SK-N-SH (cell line): Measurements from ENCODE around the gene CHD5.

Source experiments
- EP300 ChIP-seq, 2 experiments: IDR thresholded peaks; 2 replicates each; pipeline versions ENCODE4 v1.4.0 to v1.6.1; 2012; ENCODE audit warnings: borderline replicate concordance in 1 of 2, low read depth in 1 of 2, low read length in 1 of 2
- POLR2AphosphoS5 ChIP-seq: IDR thresholded peaks from 2 replicates; pipeline ENCODE4 v1.6.1; 2012; ENCODE audit warnings: low read depth, low read length
- RCOR1 ChIP-seq: fragments of 150-350 bp; IDR thresholded peaks from 2 replicates; pipeline ENCODE4 v1.6.1; 2017; ENCODE audit warnings: antibody characterized with exemption, low read length
- RFX5 ChIP-seq: IDR thresholded peaks from 2 replicates; pipeline ENCODE4 v1.6.1; 2012; ENCODE audit warnings: mild to moderate bottlenecking, improper control_type of control experiment, low read length
- SMC3 ChIP-seq: IDR thresholded peaks from 2 replicates; pipeline ENCODE4 v1.6.1; 2012; ENCODE audit warnings: low read depth, low read length, improper control_type of control experiment
- YY1 ChIP-seq: IDR thresholded peaks from 2 replicates; pipeline ENCODE4 v1.4.0; 2012; ENCODE audit warnings: low read depth, mild to moderate bottlenecking
- TF ChIP-seq, protein P1 (sequence below): fragments of 200-600 bp; sonication (generic); IDR thresholded peaks from 2 replicates; pipeline ENCODE4 v1.6.1; 2017; ENCODE audit warnings: antibody characterized with exemption, mild to moderate bottlenecking, moderate library complexity
- TF ChIP-seq, protein P2 (sequence below): IDR thresholded peaks from 2 replicates; pipeline ENCODE4 v1.6.1; 2012; ENCODE audit warnings: mild to moderate bottlenecking, low read depth, low read length, moderate library complexity
- TF ChIP-seq, protein P3 (sequence below): fragments of 150-350 bp; IDR thresholded peaks from 2 replicates; pipeline ENCODE4 v1.6.1; 2017; ENCODE audit warnings: antibody characterized with exemption, low read length, low read depth, borderline replicate concordance

DNA sequence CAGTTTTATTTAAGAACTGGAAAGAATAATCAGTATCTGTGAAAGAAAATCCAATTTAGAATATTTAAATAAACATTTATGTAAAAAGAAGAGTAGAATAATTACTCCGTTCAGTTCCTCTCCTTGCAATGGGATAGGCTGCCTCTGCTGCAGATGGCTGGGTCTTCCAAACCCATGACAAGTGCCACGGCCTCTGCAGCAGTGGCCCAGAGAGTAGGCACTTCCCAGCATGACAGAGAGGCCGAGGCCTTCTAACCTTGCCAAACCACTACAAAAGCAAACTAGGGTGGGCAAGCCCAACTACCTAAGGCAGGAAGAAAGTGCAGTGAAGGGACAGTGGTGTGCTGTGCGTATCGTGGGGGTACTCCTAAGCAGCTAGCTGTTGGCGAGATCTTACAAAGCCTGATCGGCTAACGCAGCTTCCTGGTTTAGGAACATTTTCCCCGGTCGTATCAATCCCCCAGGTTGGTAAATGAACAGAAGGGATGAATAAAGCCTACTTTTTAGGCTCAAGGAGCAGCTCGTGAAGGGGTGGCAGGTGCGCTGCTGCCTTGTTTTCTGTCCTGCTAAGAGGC lies 41.2 kb upstream of the CHD5 start:
- no peak for TF ChIP-seq RCOR1
- TF ChIP-seq, protein P1, sequence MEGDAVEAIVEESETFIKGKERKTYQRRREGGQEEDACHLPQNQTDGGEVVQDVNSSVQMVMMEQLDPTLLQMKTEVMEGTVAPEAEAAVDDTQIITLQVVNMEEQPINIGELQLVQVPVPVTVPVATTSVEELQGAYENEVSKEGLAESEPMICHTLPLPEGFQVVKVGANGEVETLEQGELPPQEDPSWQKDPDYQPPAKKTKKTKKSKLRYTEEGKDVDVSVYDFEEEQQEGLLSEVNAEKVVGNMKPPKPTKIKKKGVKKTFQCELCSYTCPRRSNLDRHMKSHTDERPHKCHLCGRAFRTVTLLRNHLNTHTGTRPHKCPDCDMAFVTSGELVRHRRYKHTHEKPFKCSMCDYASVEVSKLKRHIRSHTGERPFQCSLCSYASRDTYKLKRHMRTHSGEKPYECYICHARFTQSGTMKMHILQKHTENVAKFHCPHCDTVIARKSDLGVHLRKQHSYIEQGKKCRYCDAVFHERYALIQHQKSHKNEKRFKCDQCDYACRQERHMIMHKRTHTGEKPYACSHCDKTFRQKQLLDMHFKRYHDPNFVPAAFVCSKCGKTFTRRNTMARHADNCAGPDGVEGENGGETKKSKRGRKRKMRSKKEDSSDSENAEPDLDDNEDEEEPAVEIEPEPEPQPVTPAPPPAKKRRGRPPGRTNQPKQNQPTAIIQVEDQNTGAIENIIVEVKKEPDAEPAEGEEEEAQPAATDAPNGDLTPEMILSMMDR: no peak
- no peak for TF ChIP-seq RFX5
- TF ChIP-seq POLR2AphosphoS5: no peak
- TF ChIP-seq, protein P2, sequence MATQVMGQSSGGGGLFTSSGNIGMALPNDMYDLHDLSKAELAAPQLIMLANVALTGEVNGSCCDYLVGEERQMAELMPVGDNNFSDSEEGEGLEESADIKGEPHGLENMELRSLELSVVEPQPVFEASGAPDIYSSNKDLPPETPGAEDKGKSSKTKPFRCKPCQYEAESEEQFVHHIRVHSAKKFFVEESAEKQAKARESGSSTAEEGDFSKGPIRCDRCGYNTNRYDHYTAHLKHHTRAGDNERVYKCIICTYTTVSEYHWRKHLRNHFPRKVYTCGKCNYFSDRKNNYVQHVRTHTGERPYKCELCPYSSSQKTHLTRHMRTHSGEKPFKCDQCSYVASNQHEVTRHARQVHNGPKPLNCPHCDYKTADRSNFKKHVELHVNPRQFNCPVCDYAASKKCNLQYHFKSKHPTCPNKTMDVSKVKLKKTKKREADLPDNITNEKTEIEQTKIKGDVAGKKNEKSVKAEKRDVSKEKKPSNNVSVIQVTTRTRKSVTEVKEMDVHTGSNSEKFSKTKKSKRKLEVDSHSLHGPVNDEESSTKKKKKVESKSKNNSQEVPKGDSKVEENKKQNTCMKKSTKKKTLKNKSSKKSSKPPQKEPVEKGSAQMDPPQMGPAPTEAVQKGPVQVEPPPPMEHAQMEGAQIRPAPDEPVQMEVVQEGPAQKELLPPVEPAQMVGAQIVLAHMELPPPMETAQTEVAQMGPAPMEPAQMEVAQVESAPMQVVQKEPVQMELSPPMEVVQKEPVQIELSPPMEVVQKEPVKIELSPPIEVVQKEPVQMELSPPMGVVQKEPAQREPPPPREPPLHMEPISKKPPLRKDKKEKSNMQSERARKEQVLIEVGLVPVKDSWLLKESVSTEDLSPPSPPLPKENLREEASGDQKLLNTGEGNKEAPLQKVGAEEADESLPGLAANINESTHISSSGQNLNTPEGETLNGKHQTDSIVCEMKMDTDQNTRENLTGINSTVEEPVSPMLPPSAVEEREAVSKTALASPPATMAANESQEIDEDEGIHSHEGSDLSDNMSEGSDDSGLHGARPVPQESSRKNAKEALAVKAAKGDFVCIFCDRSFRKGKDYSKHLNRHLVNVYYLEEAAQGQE: no peak
- TF ChIP-seq SMC3: no peak
- TF ChIP-seq, protein P3, sequence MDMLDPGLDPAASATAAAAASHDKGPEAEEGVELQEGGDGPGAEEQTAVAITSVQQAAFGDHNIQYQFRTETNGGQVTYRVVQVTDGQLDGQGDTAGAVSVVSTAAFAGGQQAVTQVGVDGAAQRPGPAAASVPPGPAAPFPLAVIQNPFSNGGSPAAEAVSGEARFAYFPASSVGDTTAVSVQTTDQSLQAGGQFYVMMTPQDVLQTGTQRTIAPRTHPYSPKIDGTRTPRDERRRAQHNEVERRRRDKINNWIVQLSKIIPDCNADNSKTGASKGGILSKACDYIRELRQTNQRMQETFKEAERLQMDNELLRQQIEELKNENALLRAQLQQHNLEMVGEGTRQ: no peak
- no peak for TF ChIP-seq EP300 (IDR thresholded peaks at IDR 0.05; ENCODE audit: borderline replicate concordance in 1 of 2, low read depth in 1 of 2, low read length in 1 of 2)
- no peak for TF ChIP-seq YY1
